GM12878 (cell line): ENCODE results near the gene BAHD1.

Experiments used
- CBX5 ChIP-seq: sonication (generic); IDR thresholded peaks from 2 replicates; pipeline ENCODE4 v1.6.1; 2016; ENCODE audit warnings: low read depth, moderate library complexity, mild to moderate bottlenecking, inconsistent platforms
- CTCF ChIP-seq, 3 experiments: IDR thresholded peaks in 2 of 3; conservative IDR thresholded peaks in 1 of 3; 2 replicates each; pipeline ENCODE4 v1.5.1; 2011; ENCODE audit warnings: low read depth in 3 of 3, low read length in 3 of 3, mild to moderate bottlenecking in 3 of 3, control low read depth in 2 of 3, moderate library complexity in 2 of 3, inconsistent platforms in 1 of 3, mixed read lengths in 1 of 3; ENCODE audit not compliant: control insufficient read depth in 2 of 3, insufficient read depth in 1 of 3; ENCODE audit errors: extremely low read depth in 1 of 3
- EED ChIP-seq: sonication (generic); IDR thresholded peaks from 2 replicates; pipeline ENCODE4 v1.6.1; 2016; ENCODE audit warnings: antibody characterized with exemption, low read depth
- EP300 ChIP-seq, 2 experiments: fragments of 150-350 bp in 1 of 2; IDR thresholded peaks; 2 replicates each; pipeline ENCODE4 v1.6.1; 2011 to 2012; ENCODE audit warnings: low read depth in 2 of 2, low read length in 2 of 2, borderline replicate concordance in 1 of 2, improper control_type of control experiment in 1 of 2, inconsistent platforms in 1 of 2; ENCODE audit not compliant: control insufficient read depth in 1 of 2
- EZH2 ChIP-seq: IDR thresholded peaks from 2 replicates; pipeline ENCODE4 v1.6.1; 2012; ENCODE audit warnings: low read depth, mild to moderate bottlenecking, control low read depth, inconsistent platforms, low read length, borderline replicate concordance; ENCODE audit not compliant: control insufficient read depth
- MYB ChIP-seq: fragments of 150-350 bp; IDR thresholded peaks from 2 replicates; pipeline ENCODE4 v1.6.1; 2014; ENCODE audit warnings: mild to moderate bottlenecking, low read depth, low read length, borderline replicate concordance
- NFYB ChIP-seq: IDR thresholded peaks from 2 replicates; pipeline ENCODE4 v1.6.1; 2011; ENCODE audit warnings: low read depth, mild to moderate bottlenecking, low read length, improper control_type of control experiment, moderate library complexity; ENCODE audit not compliant: insufficient read depth
- NR2C1 ChIP-seq: fragments of 450-650 bp; IDR thresholded peaks from 2 replicates; pipeline ENCODE4 v1.6.1; 2017; ENCODE audit warnings: antibody characterized with exemption, mild to moderate bottlenecking, moderate library complexity
- POLR2A ChIP-seq: IDR thresholded peaks from 2 replicates; pipeline ENCODE4 v1.6.1; 2011; ENCODE audit warnings: low read depth, mild to moderate bottlenecking, low read length
- POLR2AphosphoS5 ChIP-seq: IDR thresholded peaks from 2 replicates; pipeline ENCODE4 v1.6.1; 2011; ENCODE audit warnings: mild to moderate bottlenecking, low read length, inconsistent platforms
- TAF1 ChIP-seq: IDR thresholded peaks from 2 replicates; pipeline ENCODE4 v1.6.1; 2011; ENCODE audit warnings: mild to moderate bottlenecking, low read depth, low read length, borderline replicate concordance
- ZNF24 ChIP-seq: fragments of 450-650 bp; IDR thresholded peaks from 2 replicates; pipeline ENCODE4 v1.6.1; 2017; ENCODE audit warnings: antibody characterized with exemption, mild to moderate bottlenecking
- ZZZ3 ChIP-seq: IDR thresholded peaks from 2 replicates; pipeline ENCODE4 v1.6.1; 2011; ENCODE audit warnings: low read depth; ENCODE audit not compliant: control insufficient read depth, insufficient read length

GRCh38 chr15:40481341-40482074, 40.8 kb downstream of the BAHD1 start:
- TF ChIP-seq EP300 (IDR thresholded peaks at IDR 0.05; ENCODE audit: borderline replicate concordance in 1 of 2, control insufficient read depth in 1 of 2, low read depth in 2 of 2, low read length in 2 of 2), result no peak
- TF ChIP-seq EZH2, result no peak
- no peak for TF ChIP-seq POLR2AphosphoS5
- TF ChIP-seq EED, result no peak
- no peak for TF ChIP-seq ZZZ3
- TF ChIP-seq ZNF24, result no peak
- TF ChIP-seq CTCF (IDR thresholded peaks at IDR 0.05 in 2 of 3, conservative IDR thresholded peaks at IDR 0.05 in 1 of 3; ENCODE audit: control insufficient read depth in 2 of 3, extremely low read depth in 1 of 3, insufficient read depth in 1 of 3, low read depth in 3 of 3, low read length in 3 of 3), result no peak
- no peak for TF ChIP-seq CBX5
- no peak for TF ChIP-seq MYB
- no peak for TF ChIP-seq POLR2A
- TF ChIP-seq TAF1, result no peak
- no peak for TF ChIP-seq NR2C1
- TF ChIP-seq NFYB, result no peak
